Fibroblast of gingiva (primary cell): ENCODE results near the gene SECISBP2.

Experiments
- DNase-seq: peaks from one replicate; pipeline ENCODE4 v3.0.0-alpha.2; 2011; ENCODE audit warnings: low read depth

The SECISBP2 gene

GRCh38 chr9:89383030-89383720, 64.9 kb downstream of the SECISBP2 start:
- DNase-seq: no peak

GRCh38 chr9:89383721-89384300, 65.5 kb downstream of the SECISBP2 start:
- no peak for DNase-seq

- DNase-seq: no peak
These were observed 66.5 kb downstream of the SECISBP2 start for GRCh38 chr9:89384783-89385182.

- DNase-seq: no peak
These were observed 67.9 kb downstream of the SECISBP2 start for GRCh38 chr9:89386206-89386605.

- DNase-seq: no peak
These were observed 68.5 kb downstream of the SECISBP2 start for GRCh38 chr9:89386797-89387196.

GRCh38 chr9:89387197-89387849, 69.0 kb downstream of the SECISBP2 start:
- no peak for DNase-seq

- DNase-seq: peak; percentile 95
These were observed 70.0 kb downstream of the SECISBP2 start for GRCh38 chr9:89388084-89388867.

GRCh38 chr9:89388868-89389177, 70.5 kb downstream of the SECISBP2 start:
- no peak for DNase-seq

- DNase-seq: no peak
These were observed 71.8 kb downstream of the SECISBP2 start for GRCh38 chr9:89390068-89390555.

GRCh38 chr9:89390578-89391116, 72.3 kb downstream of the SECISBP2 start:
- DNase-seq: no peak

GRCh38 chr9:89391585-89391984, 73.3 kb downstream of the SECISBP2 start:
- DNase-seq: no peak

GRCh38 chr9:89394412-89394811, 76.1 kb downstream of the SECISBP2 start:
- DNase-seq: no peak

GRCh38 chr9:89395931-89396710, 77.8 kb downstream of the SECISBP2 start:
- DNase-seq: no peak

- no peak for DNase-seq
These were observed 79.2 kb downstream of the SECISBP2 start for GRCh38 chr9:89397471-89397870.

GRCh38 chr9:89398621-89399020, 80.3 kb downstream of the SECISBP2 start:
- DNase-seq: no peak

- DNase-seq: no peak
These were observed 82.3 kb downstream of the SECISBP2 start for GRCh38 chr9:89400403-89401116.

- no peak for DNase-seq
These were observed 84.6 kb downstream of the SECISBP2 start for GRCh38 chr9:89402695-89403427.

GRCh38 chr9:89404074-89404473, 85.8 kb downstream of the SECISBP2 start:
- DNase-seq: no peak

- no peak for DNase-seq
These were observed 87.5 kb downstream of the SECISBP2 start for GRCh38 chr9:89405826-89406225.

GRCh38 chr9:89407070-89407469, 88.8 kb downstream of the SECISBP2 start:
- no peak for DNase-seq
